OCI-LY7 (cell line): ENCODE measurements around the gene CCNL2. TPM values are rescaled to one million over a fixed set of nuclear protein-coding genes. Genes with fewer than 3 reads are reported as not detected.

Source experiments
- BruUV-seq: library from RNA; stranded (reverse); fragments of 400-500 nt; replicated peaks from 2 replicates; lab custom pipeline; 2021; lab: Mats Ljungman, UMichigan
- CTCF ChIA-PET: fragments of 300-600 bp; sonication (Branson Sonifier 250); formaldehyde crosslinking; loops from one replicate; lab custom pipeline; 2022; ENCODE audit warnings: antibody characterized with exemption; ENCODE audit not compliant: unreplicated experiment; lab: Charles Lee
- POLR2A ChIA-PET: fragments of 300-600 bp; sonication (Branson Sonifier 250); formaldehyde crosslinking; loops from one replicate; lab custom pipeline; 2022; ENCODE audit warnings: antibody characterized with exemption; lab: Charles Lee
- DNase-seq: peaks from one replicate; pipeline ENCODE4 v3.0.0-alpha.2; 2015; ENCODE audit warnings: low spot score
- H2AFZ ChIP-seq: fragments of 200-600 bp; sonication (generic), shearing (Covaris generic); 2 replicates; pipeline ENCODE4 v1.6.1; 2014; ENCODE audit warnings: mild to moderate bottlenecking, antibody characterized with exemption, low read length, moderate library complexity
- H3K27ac ChIP-seq: fragments of 200-600 bp; sonication (generic); 2 replicates; pipeline ENCODE4 v1.5.1; 2014; ENCODE audit warnings: mixed run types, low read depth, mild to moderate bottlenecking, moderate library complexity, low read length, inconsistent platforms; ENCODE audit not compliant: poor library complexity, severe bottlenecking
- H3K36me3 ChIP-seq: fragments of 200-600 bp; sonication (generic); 2 replicates; pipeline ENCODE4 v1.6.1; 2014; ENCODE audit warnings: mild to moderate bottlenecking, antibody characterized with exemption, low read length, moderate library complexity, mixed read lengths; ENCODE audit not compliant: insufficient read depth
- H3K4me1 ChIP-seq: fragments of 200-600 bp; sonication (generic); 2 replicates; pipeline ENCODE4 v1.5.1; 2014; ENCODE audit warnings: mild to moderate bottlenecking, low read length; ENCODE audit not compliant: insufficient read depth, poor library complexity, severe bottlenecking
- H3K4me2 ChIP-seq: fragments of 200-600 bp; sonication (generic); 2 replicates; pipeline ENCODE4 v1.6.1; 2014; ENCODE audit warnings: mild to moderate bottlenecking, low read length
- H3K4me3 ChIP-seq: fragments of 200-600 bp; sonication (generic); 2 replicates; pipeline ENCODE4 v1.5.1; 2014; ENCODE audit warnings: mild to moderate bottlenecking, low read depth, low read length; ENCODE audit not compliant: poor library complexity, severe bottlenecking
- H3K79me2 ChIP-seq: fragments of 200-600 bp; sonication (generic); 2 replicates; pipeline ENCODE4 v1.6.1; 2016; ENCODE audit warnings: low read depth, mild to moderate bottlenecking, low read length, moderate library complexity, mixed read lengths; ENCODE audit not compliant: insufficient read depth
- H3K9me2 ChIP-seq: fragments of 200-600 bp; sonication (generic); 2 replicates; pipeline ENCODE4 v1.6.1; 2016; ENCODE audit warnings: mild to moderate bottlenecking, low read length, mixed read lengths; ENCODE audit not compliant: insufficient read depth
- H3K9me3 ChIP-seq: fragments of 200-600 bp; sonication (generic); 2 replicates; pipeline ENCODE4 v1.6.1; 2014; ENCODE audit warnings: mild to moderate bottlenecking, mixed run types, low read length, mixed read lengths
- H4K20me1 ChIP-seq: fragments of 200-600 bp; sonication (generic); 2 replicates; pipeline ENCODE4 v1.6.1; 2014; ENCODE audit warnings: mild to moderate bottlenecking, antibody characterized with exemption, low read length, moderate library complexity, mixed read lengths; ENCODE audit not compliant: insufficient read depth
- CTCF ChIP-seq: fragments of 200-600 bp; sonication (generic); conservative IDR thresholded peaks from 2 replicates; pipeline ENCODE4 v1.5.1; 2014; ENCODE audit warnings: mild to moderate bottlenecking, antibody characterized with exemption, low read length, moderate library complexity, mixed read lengths
- EZH2phosphoT487 ChIP-seq: fragments of 200-600 bp; sonication (generic); IDR thresholded peaks from 2 replicates; pipeline ENCODE4 v1.6.1; 2018; ENCODE audit warnings: low read depth, borderline replicate concordance, mild to moderate bottlenecking, mixed run types, antibody characterized with exemption, low read length, moderate library complexity, mixed read lengths
- intact Hi-C: fragments of 100-400 bp; cut with micrococcal nuclease; formaldehyde crosslinking; loops from one replicate; pipeline ENCODE4 v1.10.0; 2022; ENCODE audit not compliant: unreplicated experiment
- total RNA-seq, 2 experiments: library from RNA; depleted of rRNA in 1 of 2; stranded (reverse); fragments of >200 nt in 1 of 2; shearing (Covaris generic) in 1 of 2; gene quantifications; 2 replicates each; pipeline ENCODE4 v1.2.3, GENCODE V29; 2014 to 2022

Gene CCNL2
- total RNA-seq, 2 experiments from 2014 or later, result 213 to 307 TPM

GRCh38 chr1:1407636-1408318 is 8.6 kb upstream of the CCNL2 start:
- no peak overlapping the region for H2AFZ ChIP-seq
- no peak for TF ChIP-seq EZH2phosphoT487
- no peak for TF ChIP-seq CTCF
- peaks cover 18% of the 10 kb centered on the region for H3K4me1 ChIP-seq
- H3K9me2 ChIP-seq, result no peaks in the 10 kb centered on the region
- H3K4me3 ChIP-seq, result peak overlapping the region; percentile 92
- peaks cover 57% of the 10 kb centered on the region for H3K36me3 ChIP-seq
- POLR2A ChIA-PET, result interaction anchor here (0.9 to 1.0 kb wide), 2 partner anchors 32 to 166 kb away, joined by 3 to 4 read pairs; no protein-coding TSS in a partner anchor
- peaks cover 6% of the 10 kb centered on the region for H4K20me1 ChIP-seq
- peak overlapping the region; percentile 74 for H3K4me2 ChIP-seq
- CTCF ChIA-PET, result interaction anchor here (0.5 kb wide), 1 partner anchor 9 kb away, joined by 3 read pairs; the partner anchor contains the start of gene CCNL2
- BruUV-seq, result no TSS peak
- no peaks in the 10 kb centered on the region for H3K9me3 ChIP-seq
- H3K79me2 ChIP-seq, result peaks cover 49% of the 10 kb centered on the region
- H3K27ac ChIP-seq, result peak overlapping the region; percentile 73
- DNase-seq, result peak; percentile 49
- intact Hi-C loops, result loop anchor here (5.0 kb wide), 1 partner anchor 105 kb away; the partner anchor contains the start of gene ATAD3A

GRCh38 chr1:1406821-1407635 is 7.9 kb upstream of the CCNL2 start, which contains the start of gene MRPL20:
TSS of gene MRPL20 (minus strand) at chr1:1407293. CDS start at chr1:1407217, 76 bp downstream.
- TF ChIP-seq EZH2phosphoT487 (no peak), CTCF (no peak)
- CTCF ChIA-PET, result no interaction called here
- Histone ChIP-seq H3K4me1 (peaks cover 19% of the 10 kb centered on the region), H3K79me2 (peaks cover 49% of the 10 kb centered on the region), H4K20me1 (peaks cover 6% of the 10 kb centered on the region), H3K9me2 (no peaks in the 10 kb centered on the region), H3K36me3 (peaks cover 64% of the 10 kb centered on the region), H3K4me3 (peak within 1 kb of the TSS; percentile 92), H3K9me3 (no peaks in the 10 kb centered on the region), H2AFZ (0 out of 2 replicates have a peak within 1 kb of the TSS, but pooled peaks have one; percentile 24), H3K4me2 (peak within 1 kb of the TSS; percentile 84), H3K27ac (peak within 1 kb of the TSS; percentile 73)
- no TSS peak for BruUV-seq
- DNase-seq, result peak; percentile 95
- POLR2A ChIA-PET, result interaction anchor here (0.5 to 1.0 kb wide), 3 partner anchors 13 to 167 kb away, joined by 3 to 4 read pairs (median 3); no protein-coding TSS in a partner anchor
- intact Hi-C loops, result loop anchor here (5.0 kb wide), 1 partner anchor 105 kb away; the partner anchor contains the start of gene ATAD3A
